ENCODE data around the gene KCTD19.

KCTD19 gene

DNA sequence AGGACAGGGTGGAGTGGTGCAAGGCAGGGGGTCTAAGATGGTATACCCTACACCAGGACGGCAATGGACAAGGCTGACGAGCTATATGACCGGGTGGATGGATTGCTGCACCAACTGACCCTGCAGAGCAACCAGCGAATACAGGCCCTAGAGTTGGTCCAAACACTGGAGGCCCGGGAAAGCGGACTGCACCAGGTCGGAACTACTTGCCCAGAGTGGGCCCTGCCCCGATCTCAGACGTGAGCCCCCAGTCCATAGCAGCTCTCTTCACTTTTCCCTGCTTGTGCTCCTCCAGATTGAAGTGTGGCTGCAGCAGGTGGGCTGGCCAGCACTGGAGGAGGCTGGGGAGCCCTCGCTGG lies 44.1 kb downstream of the KCTD19 start:
- DNase-seq (ENCODE audit: extremely low read depth, low read depth) = no peak
- TF ChIP-seq, protein P1, sequence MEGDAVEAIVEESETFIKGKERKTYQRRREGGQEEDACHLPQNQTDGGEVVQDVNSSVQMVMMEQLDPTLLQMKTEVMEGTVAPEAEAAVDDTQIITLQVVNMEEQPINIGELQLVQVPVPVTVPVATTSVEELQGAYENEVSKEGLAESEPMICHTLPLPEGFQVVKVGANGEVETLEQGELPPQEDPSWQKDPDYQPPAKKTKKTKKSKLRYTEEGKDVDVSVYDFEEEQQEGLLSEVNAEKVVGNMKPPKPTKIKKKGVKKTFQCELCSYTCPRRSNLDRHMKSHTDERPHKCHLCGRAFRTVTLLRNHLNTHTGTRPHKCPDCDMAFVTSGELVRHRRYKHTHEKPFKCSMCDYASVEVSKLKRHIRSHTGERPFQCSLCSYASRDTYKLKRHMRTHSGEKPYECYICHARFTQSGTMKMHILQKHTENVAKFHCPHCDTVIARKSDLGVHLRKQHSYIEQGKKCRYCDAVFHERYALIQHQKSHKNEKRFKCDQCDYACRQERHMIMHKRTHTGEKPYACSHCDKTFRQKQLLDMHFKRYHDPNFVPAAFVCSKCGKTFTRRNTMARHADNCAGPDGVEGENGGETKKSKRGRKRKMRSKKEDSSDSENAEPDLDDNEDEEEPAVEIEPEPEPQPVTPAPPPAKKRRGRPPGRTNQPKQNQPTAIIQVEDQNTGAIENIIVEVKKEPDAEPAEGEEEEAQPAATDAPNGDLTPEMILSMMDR (IDR thresholded peaks at IDR 0.05; ENCODE audit: low read depth, low read length) = no peak

DNA sequence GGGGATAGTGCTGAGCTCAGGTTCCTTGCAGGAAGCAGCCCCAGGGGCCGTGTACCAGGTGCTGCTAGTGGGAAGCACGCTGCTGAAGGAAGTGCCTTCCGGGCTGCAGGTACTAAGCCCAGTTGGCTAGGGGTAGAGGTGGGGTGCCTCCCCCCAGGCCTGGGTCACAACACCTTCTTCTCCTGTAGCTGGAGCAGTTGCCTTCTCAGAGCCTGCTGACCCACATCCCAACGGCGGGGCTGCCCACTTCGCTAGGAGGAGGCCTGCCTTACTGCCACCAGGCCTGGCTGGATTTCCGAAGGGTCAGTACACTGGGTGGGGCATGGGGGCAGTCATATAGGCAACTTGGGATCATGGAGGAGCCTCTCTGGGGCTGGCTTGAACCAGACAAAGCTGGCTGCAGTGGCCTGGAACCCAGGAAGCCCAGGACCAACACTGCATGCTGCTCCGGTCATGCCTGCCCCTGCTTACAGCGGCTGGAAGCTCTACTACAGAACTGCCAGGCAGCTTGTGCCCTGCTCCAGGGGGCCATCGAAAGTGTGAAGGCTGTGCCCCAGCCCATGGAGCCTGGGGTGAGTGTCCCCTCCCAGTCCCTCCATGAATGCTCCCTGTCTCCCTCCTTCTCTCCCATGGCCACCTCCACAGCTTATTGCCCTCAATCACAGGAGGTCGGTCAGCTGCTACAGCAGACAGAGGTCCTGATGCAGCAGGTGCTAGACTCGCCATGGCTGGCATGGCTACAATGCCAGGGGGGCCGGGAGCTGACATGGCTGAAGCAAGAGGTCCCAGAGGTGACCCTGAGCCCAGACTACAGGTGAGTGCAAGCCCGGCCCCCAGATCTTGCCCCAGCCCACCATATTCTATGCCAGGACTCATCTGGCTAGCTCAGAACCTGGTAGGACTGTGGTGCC lies 44.8 kb downstream of the KCTD19 start:
- no peak for DNase-seq (ENCODE audit: extremely low read depth, low read depth)
- TF ChIP-seq, protein P1 (IDR thresholded peaks at IDR 0.05; ENCODE audit: low read depth, low read length) = no peak

DNA sequence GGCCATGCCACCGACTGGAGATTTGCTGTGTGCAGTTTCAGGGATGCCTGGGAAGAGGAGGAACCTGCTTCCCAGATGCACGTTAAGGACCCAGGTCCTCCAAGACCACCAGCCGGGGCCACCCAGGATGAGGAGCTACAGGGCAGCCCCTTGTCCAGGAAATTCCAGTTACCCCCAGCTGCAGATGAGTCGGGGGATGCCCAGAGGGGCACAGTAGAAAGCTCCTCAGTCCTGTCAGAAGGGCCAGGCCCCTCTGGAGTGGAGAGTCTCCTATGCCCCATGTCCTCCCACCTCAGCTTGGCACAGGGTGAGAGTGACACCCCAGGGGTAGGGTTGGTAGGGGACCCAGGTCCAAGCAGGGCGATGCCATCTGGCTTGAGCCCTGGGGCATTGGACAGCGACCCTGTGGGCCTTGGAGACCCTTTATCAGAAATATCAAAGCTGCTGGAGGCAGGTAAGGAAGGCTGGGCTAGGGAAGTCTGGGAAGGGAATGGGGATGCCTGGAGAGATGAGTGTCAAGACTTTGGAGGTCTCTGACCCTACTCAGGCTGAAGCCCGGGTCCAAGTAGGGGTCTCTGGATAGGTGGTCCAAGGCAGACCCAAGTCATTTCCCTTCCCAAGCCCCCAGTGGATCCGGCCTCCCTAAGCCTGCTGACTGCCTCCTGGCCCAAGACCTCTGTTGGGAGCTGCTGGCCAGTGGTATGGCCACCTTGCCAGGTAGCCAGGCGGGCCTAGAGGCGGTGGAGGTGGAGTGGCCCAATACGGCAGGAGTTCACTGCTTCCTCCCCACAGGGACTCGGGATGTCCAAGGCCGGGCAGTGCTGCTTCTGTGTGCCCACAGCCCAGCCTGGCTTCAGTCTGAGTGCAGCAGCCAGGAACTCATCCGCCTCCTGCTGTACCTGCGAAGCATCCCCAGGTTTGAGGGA lies 46.2 kb downstream of the KCTD19 start:
- TF ChIP-seq, protein P1 (IDR thresholded peaks at IDR 0.05; ENCODE audit: low read depth, low read length) = no peak
- no peak for DNase-seq (ENCODE audit: extremely low read depth, low read depth)

DNA sequence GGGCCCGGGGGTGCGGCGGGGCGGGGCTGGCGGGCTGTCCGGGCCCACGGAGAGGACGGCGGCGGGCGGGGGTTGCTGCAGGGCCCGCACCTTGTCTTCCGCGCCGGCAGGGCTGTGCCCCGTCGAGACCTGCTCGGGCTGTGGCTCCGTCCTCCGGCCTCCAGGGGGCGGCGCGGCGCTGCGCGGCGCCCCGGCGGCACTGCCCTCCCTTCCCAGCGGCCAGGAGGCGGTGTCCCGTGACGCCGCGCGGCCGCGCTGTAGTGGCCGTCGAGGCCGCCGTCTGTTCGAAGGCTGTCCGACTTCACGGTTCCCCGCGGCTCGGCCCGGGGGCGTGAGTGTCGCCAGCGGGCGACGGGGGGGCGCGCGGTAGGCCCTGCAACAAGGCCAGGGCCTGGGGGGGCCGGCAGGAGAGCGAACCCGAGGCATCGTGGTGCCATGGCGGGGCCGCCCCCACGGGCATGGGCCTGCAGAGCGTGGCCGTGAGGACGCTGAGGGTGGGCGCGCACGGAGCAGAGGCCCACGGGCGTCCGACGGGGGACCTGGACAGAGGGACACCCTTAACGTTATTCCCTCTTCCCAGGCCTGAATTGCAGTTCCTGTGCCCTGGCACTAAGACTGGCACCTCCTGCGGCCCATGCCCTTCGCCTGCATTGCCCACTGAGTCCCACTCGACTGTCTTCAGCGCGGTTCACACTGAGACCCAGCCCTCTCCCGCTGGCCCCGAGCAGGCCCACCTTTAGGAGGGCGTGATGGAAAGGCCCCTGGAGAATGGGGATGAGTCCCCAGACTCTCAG lies 47.0 kb downstream of the KCTD19 start, which contains the start of gene PLEKHG4:
Gene PLEKHG4, plus strand, starts transcription at position 237 of the 794 bp plus-strand sequence. Its CDS starts 513 bp downstream, at position 750.
- peak; percentile 40 for DNase-seq (ENCODE audit: extremely low read depth, low read depth)

DNA sequence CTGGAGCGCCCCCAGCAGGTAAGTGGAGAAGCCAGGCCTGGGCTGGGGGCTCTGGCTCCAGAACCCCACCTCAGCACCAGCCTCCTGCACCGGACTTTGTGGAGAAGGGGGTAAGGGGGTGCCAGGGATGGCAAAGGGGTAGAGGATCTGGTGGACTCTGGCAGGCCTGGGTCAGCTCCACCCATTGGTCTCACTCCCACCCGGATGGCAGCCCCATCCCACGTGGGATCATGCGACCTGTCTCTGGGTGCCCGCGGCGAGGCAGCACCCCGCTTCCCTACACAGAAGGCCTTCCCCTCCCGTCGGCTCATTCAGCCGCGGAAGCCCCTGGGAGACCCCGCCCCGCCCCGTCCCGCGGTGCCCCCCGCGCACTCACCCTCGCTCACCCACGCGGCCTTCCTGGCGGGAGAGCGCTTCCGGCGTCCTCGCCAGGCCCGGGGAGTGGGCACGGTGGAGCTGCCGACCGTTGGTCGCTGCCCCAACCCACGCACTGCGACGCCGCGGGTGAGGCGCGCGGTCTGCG lies 47.7 kb downstream of the KCTD19 start:
- DNase-seq (ENCODE audit: extremely low read depth, low read depth) = no peak
- TF ChIP-seq, protein P1 (IDR thresholded peaks at IDR 0.05; ENCODE audit: low read depth, low read length) = peak; percentile 29

More for the DNA sequence above, 47.0 kb downstream of the KCTD19 start, which contains the start of gene PLEKHG4:
- TF ChIP-seq, protein P1 (IDR thresholded peaks at IDR 0.05; ENCODE audit: low read depth, low read length) = peak; percentile 37

DNA sequence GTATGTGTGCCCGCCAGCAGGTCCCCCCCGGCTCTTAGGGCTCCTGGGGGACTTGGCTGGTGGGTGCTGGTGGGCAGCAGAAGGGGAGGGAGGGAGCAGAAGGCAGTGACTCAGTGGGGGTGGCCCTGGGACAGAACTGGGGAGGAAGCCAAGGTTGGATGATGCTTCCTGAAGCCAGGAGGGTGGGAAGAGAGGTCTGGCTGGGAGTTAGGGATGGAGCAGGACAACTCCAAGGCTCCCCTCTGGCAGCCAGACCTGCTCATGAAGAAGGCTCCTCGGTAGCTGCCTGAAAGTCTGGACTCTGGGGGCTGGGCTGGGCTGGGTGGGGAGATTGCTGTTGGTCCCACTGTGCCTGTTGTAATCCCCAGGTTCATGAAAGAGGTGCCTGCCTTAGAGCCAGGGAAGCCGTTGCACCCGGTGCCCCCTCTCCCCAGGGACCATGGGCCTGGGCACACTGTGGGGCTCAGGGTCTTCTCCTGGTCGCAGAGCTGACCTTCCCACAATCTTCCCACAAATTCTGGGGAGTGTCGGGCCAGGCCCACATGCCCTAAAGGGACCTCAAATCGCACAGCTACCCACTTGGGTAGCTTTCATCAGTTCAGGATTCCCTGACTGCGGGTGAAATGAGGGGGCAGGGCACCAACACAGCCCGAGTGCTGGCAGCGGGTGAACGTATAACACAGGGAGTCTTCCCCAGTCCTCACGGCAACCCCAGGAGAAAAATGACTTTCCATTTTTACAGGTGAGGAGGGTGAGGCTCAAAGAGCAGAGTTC lies 48.4 kb downstream of the KCTD19 start:
- DNase-seq (ENCODE audit: extremely low read depth, low read depth) = peak; percentile 48
- TF ChIP-seq, protein P1 (IDR thresholded peaks at IDR 0.05; ENCODE audit: low read depth, low read length) = no peak
